NCI-H2081 (cell line): ENCODE data around the gene LDLRAD3.

ENCODE experiments used
- DNase-seq, 2 experiments: peaks; one replicate each; lab custom pipeline; 2025; lab: John Stamatoyannopoulos, UW

Gene LDLRAD3

GRCh38 chr11:35927682-35928081, 16.2 kb upstream of the LDLRAD3 start:
- DNase-seq, result no peak

GRCh38 chr11:35928688-35929395, 15.0 kb upstream of the LDLRAD3 start:
- DNase-seq, result no peak

- no peak for DNase-seq
Observed at GRCh38 chr11:35930466-35930865, 13.4 kb upstream of the LDLRAD3 start.

GRCh38 chr11:35932121-35932520, 11.7 kb upstream of the LDLRAD3 start:
- DNase-seq, result no peak

GRCh38 chr11:35932681-35933319, 11.1 kb upstream of the LDLRAD3 start:
- DNase-seq, result no peak

GRCh38 chr11:35933320-35933871, 10.5 kb upstream of the LDLRAD3 start:
- no peak for DNase-seq

GRCh38 chr11:35934271-35934670, 9.6 kb upstream of the LDLRAD3 start:
- no peak for DNase-seq

- no peak for DNase-seq
Observed at GRCh38 chr11:35934981-35935380, 8.9 kb upstream of the LDLRAD3 start.

GRCh38 chr11:35935390-35935789, 8.5 kb upstream of the LDLRAD3 start:
- DNase-seq, result no peak

GRCh38 chr11:35937111-35937510, 6.8 kb upstream of the LDLRAD3 start:
- no peak for DNase-seq

GRCh38 chr11:35937700-35938099, 6.2 kb upstream of the LDLRAD3 start:
- DNase-seq, result no peak

GRCh38 chr11:35938231-35938630, 5.6 kb upstream of the LDLRAD3 start:
- DNase-seq, result peak in 1 of 2 experiments; percentile 5

GRCh38 chr11:35943309-35943708, 553 bp upstream of the LDLRAD3 start:
- DNase-seq, result no peak

- DNase-seq, result no peak
Observed at GRCh38 chr11:35944503-35945136, 758 bp downstream of the LDLRAD3 start.

- DNase-seq, result no peak
Observed at GRCh38 chr11:35945137-35945518, 1.3 kb downstream of the LDLRAD3 start.

- DNase-seq, result no peak
Observed at GRCh38 chr11:35946766-35947165, 2.9 kb downstream of the LDLRAD3 start.

- DNase-seq, result no peak
Observed at GRCh38 chr11:35947437-35947836, 3.6 kb downstream of the LDLRAD3 start.

GRCh38 chr11:35949242-35949641, 5.4 kb downstream of the LDLRAD3 start:
- DNase-seq, result no peak

- DNase-seq, result no peak
Observed at GRCh38 chr11:35950082-35950481, 6.2 kb downstream of the LDLRAD3 start.

- DNase-seq, result peak; percentile 45 to 82
Observed at GRCh38 chr11:35951680-35952079, 7.8 kb downstream of the LDLRAD3 start.

GRCh38 chr11:35953081-35953760, 9.4 kb downstream of the LDLRAD3 start:
- DNase-seq, result peak; percentile 29 to 61

GRCh38 chr11:35954205-35954604, 10.3 kb downstream of the LDLRAD3 start:
- DNase-seq, result no peak
